ENCODE results near the gene OXCT1. TPM values are rescaled to one million over a fixed set of nuclear protein-coding genes. Genes with fewer than 3 reads are reported as not detected.

The OXCT1 gene
- 3.8 and 4.0 TPM in 2 replicates for polyA plus RNA-seq (2013)

DNA sequence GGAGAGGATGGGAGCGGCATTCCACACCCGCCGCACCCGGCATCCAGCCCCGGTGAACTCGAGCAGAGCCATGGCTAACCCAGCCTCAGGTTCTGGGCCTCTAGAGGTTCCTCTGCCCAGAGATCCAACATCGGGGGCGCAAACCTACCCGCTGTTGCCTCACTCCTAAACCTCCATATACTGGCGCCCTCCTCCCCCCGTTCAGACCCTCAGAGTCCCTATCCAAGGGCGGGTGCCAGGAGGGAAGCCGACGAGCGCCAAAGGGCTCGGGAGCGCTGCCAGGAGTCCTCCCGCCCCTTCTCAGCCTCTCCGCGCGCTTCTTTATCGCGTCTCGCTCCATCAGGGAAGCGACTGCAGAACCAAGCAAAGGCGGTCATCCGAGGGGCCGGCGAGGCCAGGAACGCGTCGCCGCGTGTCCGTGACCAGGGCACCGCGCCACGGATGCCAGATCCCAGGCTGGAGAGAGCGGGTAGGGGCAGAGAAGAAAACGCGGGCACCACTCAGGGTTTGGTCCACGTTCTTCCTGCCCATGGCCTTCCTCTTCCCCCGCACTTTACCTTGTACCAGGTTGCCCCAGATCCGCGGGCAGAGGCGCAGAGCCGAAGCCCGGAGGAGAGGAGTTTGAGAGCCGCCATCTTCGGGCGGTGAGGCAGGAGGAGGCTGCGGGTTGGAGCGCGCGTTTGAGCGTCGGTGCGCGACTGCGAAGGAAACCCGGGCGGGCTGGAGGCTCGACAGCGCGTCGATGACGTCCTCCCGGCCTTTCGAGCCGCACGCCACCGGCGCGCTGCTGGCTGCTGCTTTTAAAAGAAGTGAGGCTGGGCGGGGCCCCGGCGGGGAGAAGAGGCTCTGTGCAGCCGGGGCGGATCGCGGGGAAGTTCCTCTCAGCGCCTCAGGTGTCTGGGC, at the start of gene OXCT1:
OXCT1 (minus strand) TSS at position 702 of the 903 bp plus-strand sequence; CDS start at position 635, 67 bp downstream.
- WGBS (ENCODE audit: extremely low coverage, insufficient coverage, insufficient read length) = no CpG with 5 or more reads among the region's 82 CpGs
- Histone ChIP-seq H3K9me3 (ENCODE audit: insufficient read depth, low read depth, low read length) (no peaks in the 10 kb centered on the region), H3K27ac (ENCODE audit: low read depth, low read length) (no peak within 1 kb of the TSS), H2BK12ac (ENCODE audit: low read length) (no peak within 1 kb of the TSS), H3K14ac (ENCODE audit: low read length) (peak within 1 kb of the TSS; percentile 50), H3K79me1 (ENCODE audit: low read length) (no peaks in the 10 kb centered on the region), H3K9ac (ENCODE audit: low read length) (peak within 1 kb of the TSS; percentile 28), H2BK120ac (ENCODE audit: insufficient read depth, low read length, poor library complexity) (no peak within 1 kb of the TSS), H3K36me3 (ENCODE audit: control insufficient read depth in 1 of 2, insufficient read depth in 2 of 2, low read length in 2 of 2) (no peaks in the 10 kb centered on the region), H4K8ac (ENCODE audit: low read depth, low read length) (peak within 1 kb of the TSS; percentile 81), H4K12ac (ENCODE audit: low read depth, low read length) (peak within 1 kb of the TSS; percentile 45), H2AK5ac (ENCODE audit: low read length) (no peak within 1 kb of the TSS), H3K27me3 (ENCODE audit: insufficient read depth, low read length) (peaks cover 9% of the 10 kb centered on the region), H2AFZ (ENCODE audit: insufficient read depth, low read length, poor library complexity) (peak within 1 kb of the TSS; percentile 85), H3K18ac (ENCODE audit: low read length) (no peak within 1 kb of the TSS), H3K4me3 (ENCODE audit: low read depth, low read length) (peak within 1 kb of the TSS; percentile 74), H3K4ac (ENCODE audit: low read depth, low read length) (no peak within 1 kb of the TSS), H3K4me1 (ENCODE audit: control insufficient read depth in 1 of 2, insufficient read depth in 2 of 2, low read length in 2 of 2) (peaks cover 5% of the 10 kb centered on the region in 2 experiments), H3K79me2 (ENCODE audit: control insufficient read depth, insufficient read depth, low read length, poor library complexity) (peaks cover 4% of the 10 kb centered on the region), H4K91ac (ENCODE audit: low read depth, low read length) (no peak within 1 kb of the TSS), H3K4me2 (ENCODE audit: low read length) (peak within 1 kb of the TSS; percentile 83), H3K23ac (ENCODE audit: low read length) (no peak within 1 kb of the TSS), H2BK5ac (ENCODE audit: low read depth, low read length, poor library complexity) (no peak within 1 kb of the TSS)
- DNase-seq = peak; percentile 78 to 86

DNA sequence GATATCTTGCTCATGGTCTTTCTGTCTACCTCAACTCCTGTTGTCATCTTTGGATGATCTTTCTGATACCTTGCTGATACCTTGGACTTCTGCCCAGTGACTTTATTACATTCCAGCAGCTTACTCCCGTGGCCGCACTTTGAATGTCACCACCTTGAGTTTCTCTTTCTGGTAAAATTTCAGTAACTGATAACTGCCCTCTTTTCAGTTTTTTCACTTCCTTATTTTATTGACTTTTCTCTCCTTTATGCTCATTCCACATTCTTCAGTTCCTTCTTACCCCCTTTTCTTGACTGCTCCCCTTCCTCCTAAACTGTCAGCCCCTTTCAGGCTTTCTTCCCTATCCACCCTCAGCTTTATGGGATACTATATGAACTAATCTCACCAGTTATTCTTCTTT, 47.9 kb upstream of the OXCT1 start:
- Histone ChIP-seq H4K8ac (ENCODE audit: low read depth, low read length) (no peak overlapping the region), H3K27ac (ENCODE audit: low read depth, low read length) (no peak overlapping the region), H3K4me1 (ENCODE audit: control insufficient read depth in 1 of 2, insufficient read depth in 2 of 2, low read length in 2 of 2) (no peaks in the 10 kb centered on the region), H3K4ac (ENCODE audit: low read depth, low read length) (no peak overlapping the region), H2AK5ac (ENCODE audit: low read length) (no peak overlapping the region), H4K12ac (ENCODE audit: low read depth, low read length) (no peak overlapping the region), H3K27me3 (ENCODE audit: insufficient read depth, low read length) (no peaks in the 10 kb centered on the region), H3K14ac (ENCODE audit: low read length) (no peak overlapping the region), H3K23ac (ENCODE audit: low read length) (no peak overlapping the region), H3K79me1 (ENCODE audit: low read length) (no peaks in the 10 kb centered on the region), H3K4me3 (ENCODE audit: low read depth, low read length) (no peak overlapping the region), H3K9ac (ENCODE audit: low read length) (no peak overlapping the region), H3K36me3 (ENCODE audit: control insufficient read depth in 1 of 2, insufficient read depth in 2 of 2, low read length in 2 of 2) (peaks cover 3 to 10% of the 10 kb centered on the region in 2 experiments), H3K18ac (ENCODE audit: low read length) (no peak overlapping the region), H3K79me2 (ENCODE audit: control insufficient read depth, insufficient read depth, low read length, poor library complexity) (no peaks in the 10 kb centered on the region), H2AFZ (ENCODE audit: insufficient read depth, low read length, poor library complexity) (no peak overlapping the region), H2BK5ac (ENCODE audit: low read depth, low read length, poor library complexity) (no peak overlapping the region), H2BK12ac (ENCODE audit: low read length) (no peak overlapping the region), H3K4me2 (ENCODE audit: low read length) (no peak overlapping the region), H3K9me3 (ENCODE audit: insufficient read depth, low read depth, low read length) (no peaks in the 10 kb centered on the region), H4K91ac (ENCODE audit: low read depth, low read length) (no peak overlapping the region), H2BK120ac (ENCODE audit: insufficient read depth, low read length, poor library complexity) (no peak overlapping the region)
- no CpG with 5 or more reads among the region's 2 CpGs for WGBS (ENCODE audit: extremely low coverage, insufficient coverage, insufficient read length)
- no peak for DNase-seq

DNA sequence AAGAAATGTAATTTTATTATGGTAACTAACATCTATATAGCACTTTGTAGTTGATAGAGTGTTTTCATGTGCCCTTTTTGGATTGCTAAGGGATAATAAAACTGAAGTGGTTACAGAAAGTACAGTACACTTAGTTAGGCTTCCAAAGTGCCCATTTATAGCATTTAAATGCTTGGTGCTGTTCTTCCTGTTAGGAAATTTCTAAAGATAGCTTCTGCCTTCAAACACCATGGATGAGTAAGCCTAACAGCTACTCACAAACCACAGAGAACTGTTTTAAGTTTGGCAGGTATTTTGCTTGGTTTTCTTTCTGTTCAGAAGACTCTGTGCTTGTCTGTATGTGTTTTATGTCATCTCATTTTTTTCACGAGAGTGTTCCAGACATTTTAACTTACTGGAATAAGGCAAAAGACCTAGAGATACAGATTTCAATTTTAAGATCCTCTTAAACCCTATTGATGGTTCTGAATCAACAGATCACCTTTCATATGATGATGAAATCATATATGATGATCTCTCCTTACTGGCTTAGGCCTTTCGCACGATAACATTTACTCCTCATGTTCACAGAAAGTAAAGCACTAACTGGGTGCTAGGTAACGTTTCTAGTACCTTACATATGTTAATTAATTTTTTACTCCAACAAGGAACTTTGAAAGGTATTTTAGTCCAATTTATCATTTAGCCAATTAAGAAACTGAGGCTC, 38.3 kb upstream of the OXCT1 start:
- no peaks in the 10 kb centered on the region for H3K9me3 ChIP-seq (ENCODE audit: insufficient read depth, low read depth, low read length)
- H3K79me1 ChIP-seq (ENCODE audit: low read length) = peaks cover 4% of the 10 kb centered on the region
- H3K14ac ChIP-seq (ENCODE audit: low read length) = no peak overlapping the region
- H3K18ac ChIP-seq (ENCODE audit: low read length) = no peak overlapping the region
- H2AK5ac ChIP-seq (ENCODE audit: low read length) = no peak overlapping the region
- no peaks in the 10 kb centered on the region for H3K27me3 ChIP-seq (ENCODE audit: insufficient read depth, low read length)
- no peak overlapping the region for H4K12ac ChIP-seq (ENCODE audit: low read depth, low read length)
- H3K27ac ChIP-seq (ENCODE audit: low read depth, low read length) = no peak overlapping the region
- no peak overlapping the region for H3K4ac ChIP-seq (ENCODE audit: low read depth, low read length)
- no peak overlapping the region for H2BK12ac ChIP-seq (ENCODE audit: low read length)
- no peak overlapping the region for H3K4me2 ChIP-seq (ENCODE audit: low read length)
- H3K4me1 ChIP-seq (ENCODE audit: control insufficient read depth in 1 of 2, insufficient read depth in 2 of 2, low read length in 2 of 2) = peaks cover 2% of the 10 kb centered on the region in 2 experiments
- no peak for DNase-seq
- H3K36me3 ChIP-seq (ENCODE audit: control insufficient read depth in 1 of 2, insufficient read depth in 2 of 2, low read length in 2 of 2) = peaks cover 2 to 7% of the 10 kb centered on the region in 2 experiments
- H2BK120ac ChIP-seq (ENCODE audit: insufficient read depth, low read length, poor library complexity) = no peak overlapping the region
- no CpG with 5 or more reads among the region's 4 CpGs for WGBS (ENCODE audit: extremely low coverage, insufficient coverage, insufficient read length)
- no peak overlapping the region for H2BK5ac ChIP-seq (ENCODE audit: low read depth, low read length, poor library complexity)
- peaks cover 6% of the 10 kb centered on the region for H3K79me2 ChIP-seq (ENCODE audit: control insufficient read depth, insufficient read depth, low read length, poor library complexity)
- no peak overlapping the region for H3K9ac ChIP-seq (ENCODE audit: low read length)
- H4K91ac ChIP-seq (ENCODE audit: low read depth, low read length) = no peak overlapping the region
- no peak overlapping the region for H3K23ac ChIP-seq (ENCODE audit: low read length)
- no peak overlapping the region for H4K8ac ChIP-seq (ENCODE audit: low read depth, low read length)
- H2AFZ ChIP-seq (ENCODE audit: insufficient read depth, low read length, poor library complexity) = no peak overlapping the region
- no peak overlapping the region for H3K4me3 ChIP-seq (ENCODE audit: low read depth, low read length)

DNA sequence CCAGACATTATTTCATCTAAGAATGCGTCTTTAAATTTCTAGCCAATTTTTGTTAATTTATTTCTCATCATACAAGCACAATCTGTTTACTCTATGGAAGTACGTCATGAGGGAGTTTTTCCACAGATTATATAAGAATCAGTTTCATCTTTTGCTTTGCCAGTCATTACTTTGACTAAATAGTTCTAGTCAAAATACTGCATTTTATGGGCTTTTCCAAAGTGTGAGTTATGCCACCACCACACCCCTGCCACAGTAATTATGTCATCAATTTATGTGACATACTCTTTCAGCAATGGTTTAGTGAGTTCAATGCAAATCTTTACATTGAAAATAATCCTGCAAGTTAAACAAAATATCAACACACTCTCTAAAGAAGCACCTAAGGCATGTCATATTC, 35.9 kb upstream of the OXCT1 start:
- no peak overlapping the region for H2BK5ac ChIP-seq (ENCODE audit: low read depth, low read length, poor library complexity)
- H3K27ac ChIP-seq (ENCODE audit: low read depth, low read length) = no peak overlapping the region
- no peak overlapping the region for H3K14ac ChIP-seq (ENCODE audit: low read length)
- WGBS (ENCODE audit: extremely low coverage, insufficient coverage, insufficient read length) = no CpG with 5 or more reads among the region's 2 CpGs
- H3K18ac ChIP-seq (ENCODE audit: low read length) = no peak overlapping the region
- no peak overlapping the region for H3K4me3 ChIP-seq (ENCODE audit: low read depth, low read length)
- peaks cover 4% of the 10 kb centered on the region for H3K79me1 ChIP-seq (ENCODE audit: low read length)
- H3K79me2 ChIP-seq (ENCODE audit: control insufficient read depth, insufficient read depth, low read length, poor library complexity) = peaks cover 6% of the 10 kb centered on the region
- H2AK5ac ChIP-seq (ENCODE audit: low read length) = no peak overlapping the region
- DNase-seq = no peak
- no peaks in the 10 kb centered on the region for H3K27me3 ChIP-seq (ENCODE audit: insufficient read depth, low read length)
- no peak overlapping the region for H4K8ac ChIP-seq (ENCODE audit: low read depth, low read length)
- no peak overlapping the region for H3K23ac ChIP-seq (ENCODE audit: low read length)
- H4K91ac ChIP-seq (ENCODE audit: low read depth, low read length) = no peak overlapping the region
- no peak overlapping the region for H4K12ac ChIP-seq (ENCODE audit: low read depth, low read length)
- no peak overlapping the region for H2AFZ ChIP-seq (ENCODE audit: insufficient read depth, low read length, poor library complexity)
- H2BK12ac ChIP-seq (ENCODE audit: low read length) = no peak overlapping the region
- no peak overlapping the region for H3K4me2 ChIP-seq (ENCODE audit: low read length)
- peaks cover 2 to 3% of the 10 kb centered on the region in 2 experiments for H3K36me3 ChIP-seq (ENCODE audit: control insufficient read depth in 1 of 2, insufficient read depth in 2 of 2, low read length in 2 of 2)
- H2BK120ac ChIP-seq (ENCODE audit: insufficient read depth, low read length, poor library complexity) = no peak overlapping the region
- H3K9me3 ChIP-seq (ENCODE audit: insufficient read depth, low read depth, low read length) = no peaks in the 10 kb centered on the region
- H3K4me1 ChIP-seq (ENCODE audit: control insufficient read depth in 1 of 2, insufficient read depth in 2 of 2, low read length in 2 of 2) = peaks cover 2% of the 10 kb centered on the region in 2 experiments
- no peak overlapping the region for H3K4ac ChIP-seq (ENCODE audit: low read depth, low read length)
- H3K9ac ChIP-seq (ENCODE audit: low read length) = no peak overlapping the region
